Testis (tissue), 2 donors: ENCODE results near the gene CCDC158.
"Not testable (repeated sequence)": the region's sequence is repeated elsewhere in the genome, so short reads cannot be mapped to it uniquely, and the experiment has no call there.

Source experiments
- POLR2A ChIP-seq: fragments of 450-650 bp; IDR thresholded peaks from one replicate; pipeline ENCODE4 v1.6.1; 2017; ENCODE audit warnings: antibody characterized with exemption, mild to moderate bottlenecking, moderate library complexity
- TF ChIP-seq, protein P1 (sequence below), 3 experiments: fragments of 450-650 bp in 2 of 3; fragments of 200-600 bp in 1 of 3; sonication (generic) in 1 of 3; IDR thresholded peaks; one replicate each; pipeline ENCODE4 v1.5.1; 2016 to 2019; ENCODE audit warnings: antibody characterized with exemption in 3 of 3, mild to moderate bottlenecking in 2 of 3, moderate library complexity in 1 of 3

- TF ChIP-seq, protein P1, sequence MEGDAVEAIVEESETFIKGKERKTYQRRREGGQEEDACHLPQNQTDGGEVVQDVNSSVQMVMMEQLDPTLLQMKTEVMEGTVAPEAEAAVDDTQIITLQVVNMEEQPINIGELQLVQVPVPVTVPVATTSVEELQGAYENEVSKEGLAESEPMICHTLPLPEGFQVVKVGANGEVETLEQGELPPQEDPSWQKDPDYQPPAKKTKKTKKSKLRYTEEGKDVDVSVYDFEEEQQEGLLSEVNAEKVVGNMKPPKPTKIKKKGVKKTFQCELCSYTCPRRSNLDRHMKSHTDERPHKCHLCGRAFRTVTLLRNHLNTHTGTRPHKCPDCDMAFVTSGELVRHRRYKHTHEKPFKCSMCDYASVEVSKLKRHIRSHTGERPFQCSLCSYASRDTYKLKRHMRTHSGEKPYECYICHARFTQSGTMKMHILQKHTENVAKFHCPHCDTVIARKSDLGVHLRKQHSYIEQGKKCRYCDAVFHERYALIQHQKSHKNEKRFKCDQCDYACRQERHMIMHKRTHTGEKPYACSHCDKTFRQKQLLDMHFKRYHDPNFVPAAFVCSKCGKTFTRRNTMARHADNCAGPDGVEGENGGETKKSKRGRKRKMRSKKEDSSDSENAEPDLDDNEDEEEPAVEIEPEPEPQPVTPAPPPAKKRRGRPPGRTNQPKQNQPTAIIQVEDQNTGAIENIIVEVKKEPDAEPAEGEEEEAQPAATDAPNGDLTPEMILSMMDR (IDR thresholded peaks at IDR 0.05) = not testable (repeated sequence)
- not testable (repeated sequence) for TF ChIP-seq POLR2A
Observed at GRCh38 chr4:76423159-76423558, 2.2 kb upstream of the CCDC158 start.
